GM21576 (cell line): Measurements from ENCODE around the gene KCNH2.

Experiments
- ATAC-seq: cut with Tn5 transposase; IDR thresholded peaks from one replicate; pipeline ENCODE4 v1.9.1; 2021; ENCODE audit warnings: mild to moderate bottlenecking, moderate library complexity; ENCODE audit not compliant: unreplicated experiment

KCNH2 gene

DNA sequence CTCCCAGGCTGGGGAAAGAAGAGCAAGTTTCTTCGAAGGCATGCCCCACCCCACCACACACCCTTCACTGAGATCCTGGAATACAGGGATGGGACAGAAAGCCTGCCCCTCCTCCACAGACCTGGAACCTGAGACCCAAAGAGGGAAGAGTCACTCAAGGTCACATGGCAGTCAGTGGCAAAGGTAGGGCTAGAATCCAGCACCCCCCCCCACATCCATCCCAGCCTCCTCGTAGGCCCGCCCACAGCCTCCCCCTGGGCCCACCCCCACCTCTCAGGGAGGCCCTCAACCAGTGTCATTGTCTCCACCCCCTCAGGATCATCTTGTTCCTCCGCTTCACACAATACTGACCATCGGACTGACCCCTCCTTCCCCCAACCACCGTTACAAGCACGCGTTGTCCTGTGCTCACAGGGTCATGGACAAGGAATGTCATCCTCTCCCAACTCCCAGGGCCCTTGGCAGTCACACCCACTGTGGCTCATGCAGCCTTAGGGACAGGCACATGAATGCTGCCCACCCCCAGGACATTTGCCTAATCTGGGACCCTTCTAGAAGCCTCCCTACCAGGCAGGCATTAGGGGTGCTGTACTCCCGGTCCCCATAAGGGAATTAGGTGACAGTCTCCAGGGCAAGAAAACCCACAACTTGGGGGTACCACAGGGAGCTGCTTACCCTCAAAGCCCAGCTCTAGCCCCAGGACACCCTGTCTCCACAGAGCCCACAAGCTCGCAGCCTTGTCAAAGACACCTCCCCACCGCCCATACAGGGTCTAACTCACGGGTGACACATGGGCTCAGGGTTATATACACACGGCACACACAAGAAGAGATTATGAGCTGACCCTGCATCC is 1.4 kb downstream of the KCNH2 start:
- no peak for ATAC-seq

DNA sequence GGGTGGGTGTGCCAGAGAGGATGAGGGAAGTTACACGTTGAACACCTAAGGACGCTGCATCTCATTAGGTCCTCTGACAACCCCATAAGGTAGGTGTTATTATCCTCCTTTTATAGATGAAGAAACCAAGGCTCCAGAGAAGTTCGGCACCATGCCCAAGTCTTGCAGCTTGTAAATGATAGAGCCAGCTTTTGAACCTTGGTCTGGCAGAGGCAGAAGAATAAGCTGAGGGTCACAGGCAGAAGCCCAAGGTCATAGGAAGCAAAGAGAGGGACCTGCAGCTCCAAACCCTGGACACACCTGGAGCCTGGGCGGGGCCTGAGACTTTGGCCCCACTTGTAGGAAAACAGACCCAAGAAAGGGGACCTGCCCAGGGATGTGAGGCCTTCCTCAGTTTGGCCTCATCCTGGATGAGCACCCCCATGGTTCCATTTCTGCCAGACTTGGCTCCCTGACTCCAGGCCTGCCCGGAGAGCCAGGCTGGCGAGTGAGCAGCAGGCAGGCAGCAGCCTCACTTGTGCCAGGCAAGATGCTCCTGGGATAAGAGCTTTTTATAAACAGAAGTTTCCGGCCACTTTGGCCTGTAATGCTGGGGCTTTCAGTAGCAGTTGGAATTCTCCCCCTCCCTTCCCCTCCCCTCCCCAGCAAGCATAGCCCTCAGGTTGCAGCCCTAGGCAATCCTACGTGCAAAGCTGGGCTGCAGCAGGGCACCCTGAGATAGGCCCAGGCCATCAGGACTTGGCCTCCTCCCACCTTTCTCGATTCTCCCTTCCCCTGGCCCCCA is 2.4 kb downstream of the KCNH2 start:
- no peak for ATAC-seq

GRCh38 chr7:150974468-150975391 is 3.4 kb downstream of the KCNH2 start:
- ATAC-seq, result no peak

DNA sequence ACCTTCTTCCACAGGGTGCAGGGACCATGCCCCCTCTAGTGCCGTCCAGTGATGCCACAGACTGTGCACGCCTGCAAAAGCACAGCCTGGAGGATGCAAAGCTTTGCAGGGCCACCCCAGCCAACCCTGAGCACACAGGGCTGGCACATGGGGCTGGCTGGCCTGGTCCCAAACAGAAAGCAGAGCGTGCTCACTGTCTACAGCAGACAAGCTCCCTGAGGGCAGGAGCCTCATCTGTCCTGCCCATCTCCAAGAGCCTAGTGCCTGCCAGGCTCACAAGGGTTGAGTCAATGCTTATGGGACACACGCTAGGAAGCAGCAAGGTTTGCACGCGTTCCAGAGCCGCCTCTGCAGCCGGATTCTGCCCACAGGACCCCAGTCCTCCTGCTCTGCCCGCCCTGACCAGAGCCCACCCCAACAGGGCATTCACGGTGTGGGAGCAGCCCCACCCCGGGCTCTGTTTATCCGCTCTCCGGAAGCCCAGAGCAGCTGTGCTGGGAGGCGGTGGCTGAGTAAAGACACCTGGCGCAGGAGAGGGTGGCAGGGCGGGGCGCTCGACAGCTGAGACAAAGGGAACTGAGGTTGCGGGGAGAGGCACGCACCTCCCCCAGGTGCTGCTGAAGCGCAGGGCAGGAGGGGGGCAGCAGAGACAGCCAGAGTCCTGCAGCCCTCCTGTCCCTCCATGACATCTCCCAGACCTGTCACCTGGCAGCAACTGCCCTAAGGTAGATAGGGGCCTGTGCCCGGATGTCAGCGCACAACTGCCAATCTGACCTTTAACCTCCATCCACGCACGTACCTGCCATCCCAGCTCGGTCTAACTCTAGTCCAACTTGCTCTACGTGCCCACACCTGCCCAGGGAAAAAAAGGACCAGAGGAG is 4.3 kb downstream of the KCNH2 start:
- ATAC-seq, result no peak

GRCh38 chr7:150972741-150973140 is 5.4 kb downstream of the KCNH2 start:
- no peak for ATAC-seq

- no peak for ATAC-seq
These were observed 6.1 kb downstream of the KCNH2 start for GRCh38 chr7:150972023-150972468.

DNA sequence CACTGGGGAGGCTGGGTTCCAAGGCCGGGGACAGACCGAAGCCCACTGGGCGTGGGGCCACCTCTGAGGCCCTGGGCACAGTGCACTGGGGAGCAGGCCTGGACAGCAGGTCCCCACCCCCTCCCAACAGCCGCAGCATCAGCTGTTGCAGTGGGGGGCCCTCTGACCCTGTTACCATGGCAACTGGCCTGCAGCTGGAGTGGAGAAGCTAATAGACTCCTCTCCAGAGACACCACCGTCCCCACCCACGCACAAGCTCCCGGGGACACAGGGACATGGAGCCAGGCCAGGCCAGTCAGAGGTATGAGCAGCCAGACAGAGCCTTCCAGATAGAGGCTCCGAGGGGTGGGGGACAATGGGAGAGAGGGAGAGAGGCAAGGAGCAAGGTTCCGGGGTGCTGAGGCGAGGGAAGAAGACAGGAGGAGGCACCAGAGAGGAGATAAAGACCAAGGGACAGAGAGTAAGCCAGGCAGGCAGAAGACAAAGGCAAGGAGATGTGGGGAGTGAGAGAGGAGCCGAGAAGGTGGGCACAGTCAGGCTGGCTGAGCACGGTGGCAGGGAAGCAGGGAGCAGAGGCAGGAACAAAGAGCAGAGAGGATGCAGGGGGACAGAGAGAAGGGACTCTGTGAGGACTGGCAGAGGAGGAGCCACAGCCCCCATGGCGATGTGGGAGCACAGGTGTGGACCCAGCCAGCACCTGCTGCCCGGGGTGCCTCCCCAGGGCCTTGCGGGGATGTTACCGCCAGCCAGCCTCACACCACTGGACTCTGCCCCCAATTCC is 6.7 kb downstream of the KCNH2 start:
- no peak for ATAC-seq

GRCh38 chr7:150970424-150970823 is 7.7 kb downstream of the KCNH2 start:
- no peak for ATAC-seq

GRCh38 chr7:150969475-150969874 is 8.6 kb downstream of the KCNH2 start:
- no peak for ATAC-seq

DNA sequence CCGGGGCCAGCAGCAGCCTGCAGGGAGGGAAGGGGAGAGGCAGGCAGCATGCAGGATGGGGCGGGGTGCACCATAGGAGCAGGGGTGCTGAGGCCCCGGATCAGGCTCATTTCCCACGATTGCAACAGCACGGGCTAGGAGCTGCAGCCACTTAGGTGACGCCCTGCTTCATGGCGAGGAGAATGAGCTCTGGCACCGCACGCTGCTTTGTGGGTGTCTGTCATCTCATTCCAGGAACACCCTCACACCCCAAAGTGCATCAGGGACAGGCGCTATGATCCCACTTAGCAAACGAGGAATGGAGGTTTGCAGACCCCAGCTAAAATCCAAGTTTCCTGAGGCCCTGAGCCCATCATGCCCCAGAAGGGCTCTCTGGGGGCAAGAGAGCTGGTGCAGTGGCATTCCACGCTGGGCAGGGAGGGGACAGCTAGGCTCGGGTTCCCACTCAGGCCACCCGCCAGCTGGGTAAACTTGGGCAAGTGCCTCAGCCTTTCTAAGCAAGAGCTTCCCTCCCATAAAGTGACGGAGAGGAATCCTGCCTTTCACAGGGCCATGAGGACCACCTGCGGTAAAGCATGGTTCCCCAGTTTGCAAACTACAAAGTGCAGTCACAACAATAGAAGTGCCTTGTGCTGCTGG is 9.3 kb downstream of the KCNH2 start:
- ATAC-seq, result no peak

GRCh38 chr7:150968056-150968733 is 9.9 kb downstream of the KCNH2 start:
- ATAC-seq, result no peak

- ATAC-seq, result no peak
These were observed 10.8 kb downstream of the KCNH2 start for GRCh38 chr7:150967349-150967748.

GRCh38 chr7:150966002-150966401 is 12.1 kb downstream of the KCNH2 start:
- no peak for ATAC-seq

DNA sequence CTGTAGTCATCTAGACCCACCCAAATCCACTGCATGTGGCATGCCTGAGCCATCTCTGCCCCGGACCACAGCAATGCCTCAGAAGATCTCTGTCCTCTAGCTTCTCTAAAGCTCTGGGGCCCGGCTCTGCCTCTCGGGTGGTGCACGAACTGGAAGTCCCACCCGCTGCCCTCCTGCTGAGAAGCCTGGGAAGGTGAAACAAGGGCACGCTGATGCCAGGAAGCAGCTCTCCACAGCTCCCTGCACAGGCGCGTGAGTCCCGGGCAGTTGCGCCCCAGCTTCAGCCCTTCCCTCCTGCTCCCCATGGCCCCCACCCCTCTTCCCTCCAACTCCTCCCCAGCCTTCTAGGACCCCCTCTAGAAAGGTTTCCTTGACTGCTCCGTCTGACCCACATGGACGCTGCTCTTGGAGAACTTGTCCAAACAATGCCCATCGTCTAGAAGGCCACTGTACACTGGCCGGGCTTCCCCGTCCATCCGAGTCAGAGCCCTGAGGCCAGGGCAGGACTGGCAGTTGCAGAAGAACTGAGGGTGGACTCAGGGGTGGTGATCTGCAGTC is 12.8 kb downstream of the KCNH2 start:
- ATAC-seq, result no peak

GRCh38 chr7:150964593-150965111 is 13.5 kb downstream of the KCNH2 start:
- no peak for ATAC-seq

DNA sequence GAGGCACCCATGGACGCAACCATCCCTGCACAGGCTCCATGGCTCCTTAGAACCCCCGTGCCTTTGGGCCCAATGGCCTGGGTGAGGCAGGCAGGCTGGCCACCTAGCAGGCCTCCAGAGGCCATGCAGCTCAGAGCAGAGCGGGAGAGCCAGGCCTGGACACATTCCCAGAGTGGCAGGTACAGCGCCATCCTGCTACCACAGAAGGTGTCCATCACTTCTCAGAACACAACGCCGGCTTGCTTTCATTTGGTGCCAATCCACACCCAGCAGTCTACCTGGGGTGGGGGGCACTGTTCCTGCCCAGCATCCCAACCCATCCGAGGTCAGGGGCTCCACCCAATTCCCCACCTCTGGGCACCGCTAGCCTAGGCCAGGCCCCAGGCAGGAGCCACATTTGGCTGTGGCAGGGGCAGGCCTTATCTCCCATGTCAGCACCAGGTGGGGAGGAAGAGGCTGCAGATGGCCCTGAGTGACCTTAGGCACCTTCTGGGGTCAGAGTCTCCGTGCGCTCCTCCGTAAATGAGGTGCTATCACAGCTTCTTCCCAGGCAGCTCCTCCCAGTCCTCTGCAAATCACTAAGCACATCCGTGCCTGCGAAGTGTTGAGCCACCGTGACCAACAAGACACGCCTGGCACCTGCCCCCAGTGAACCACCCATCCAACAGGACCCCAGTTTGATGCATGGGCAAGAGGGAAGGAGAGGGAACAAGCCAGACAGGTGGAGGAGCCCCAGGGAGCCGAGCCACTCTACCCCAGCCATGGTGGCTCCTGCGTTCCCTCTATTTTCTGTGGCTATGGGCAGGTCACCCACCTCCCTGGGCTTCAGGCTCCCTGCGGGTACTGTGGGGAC is 14.2 kb downstream of the KCNH2 start:
- no peak for ATAC-seq
